ENCODE results near the gene NBEA.

The NBEA gene

GRCh38 chr13:35448465-35448864 lies 506.4 kb downstream of the NBEA start:
- no peak for DNase-seq (ENCODE audit: low read depth)
- no peak for TF ChIP-seq CTCF (IDR thresholded peaks at IDR 0.05; ENCODE audit: control insufficient read depth, extremely low read depth, insufficient read depth)
- H3K4me3 ChIP-seq (ENCODE audit: low read depth, low read length), result no peak overlapping the region

- TF ChIP-seq CTCF (IDR thresholded peaks at IDR 0.05; ENCODE audit: control insufficient read depth, extremely low read depth, insufficient read depth), result no peak
- no peak overlapping the region for H3K4me3 ChIP-seq (ENCODE audit: low read depth, low read length)
- no peak for DNase-seq (ENCODE audit: low read depth)
Measured at GRCh38 chr13:35449821-35450220, 507.8 kb downstream of the NBEA start.

GRCh38 chr13:35455022-35455421 lies 513.0 kb downstream of the NBEA start:
- no peak for DNase-seq (ENCODE audit: low read depth)
- no peak overlapping the region for H3K4me3 ChIP-seq (ENCODE audit: low read depth, low read length)
- TF ChIP-seq CTCF (IDR thresholded peaks at IDR 0.05; ENCODE audit: control insufficient read depth, extremely low read depth, insufficient read depth), result no peak

GRCh38 chr13:35457258-35457657 lies 515.2 kb downstream of the NBEA start:
- no peak for TF ChIP-seq CTCF (IDR thresholded peaks at IDR 0.05; ENCODE audit: control insufficient read depth, extremely low read depth, insufficient read depth)
- H3K4me3 ChIP-seq (ENCODE audit: low read depth, low read length), result no peak overlapping the region
- DNase-seq (ENCODE audit: low read depth), result no peak

GRCh38 chr13:35460061-35460460 lies 518.0 kb downstream of the NBEA start:
- DNase-seq (ENCODE audit: low read depth), result no peak
- no peak overlapping the region for H3K4me3 ChIP-seq (ENCODE audit: low read depth, low read length)
- no peak for TF ChIP-seq CTCF (IDR thresholded peaks at IDR 0.05; ENCODE audit: control insufficient read depth, extremely low read depth, insufficient read depth)

GRCh38 chr13:35465371-35465770 lies 523.3 kb downstream of the NBEA start:
- TF ChIP-seq CTCF (IDR thresholded peaks at IDR 0.05; ENCODE audit: control insufficient read depth, extremely low read depth, insufficient read depth), result no peak
- H3K4me3 ChIP-seq (ENCODE audit: low read depth, low read length), result no peak overlapping the region
- no peak for DNase-seq (ENCODE audit: low read depth)

- no peak for DNase-seq (ENCODE audit: low read depth)
- no peak overlapping the region for H3K4me3 ChIP-seq (ENCODE audit: low read depth, low read length)
- no peak for TF ChIP-seq CTCF (IDR thresholded peaks at IDR 0.05; ENCODE audit: control insufficient read depth, extremely low read depth, insufficient read depth)
Measured at GRCh38 chr13:35468195-35468594, 526.1 kb downstream of the NBEA start.
